Parathyroid adenoma (tissue), 2 donors: ENCODE results near the gene UXS1.

ENCODE experiments used
- H2AFZ ChIP-seq: fragments of 300-600 bp; sonication (generic); one replicate; pipeline ENCODE4 v1.7.0; 2017; ENCODE audit warnings: antibody characterized with exemption, mild to moderate bottlenecking
- H3K27ac ChIP-seq: fragments of 300-600 bp; sonication (generic); one replicate; pipeline ENCODE4 v1.7.0; 2017
- H3K27me3 ChIP-seq: fragments of 300-600 bp; sonication (generic); one replicate; pipeline ENCODE4 v1.7.0; 2017; ENCODE audit warnings: low read length; ENCODE audit not compliant: control insufficient read depth, insufficient read depth
- H3K36me3 ChIP-seq: fragments of 300-600 bp; sonication (generic); one replicate; pipeline ENCODE4 v1.7.0; 2017; ENCODE audit warnings: low read length; ENCODE audit not compliant: control insufficient read depth, insufficient read depth
- H3K4me1 ChIP-seq: fragments of 300-600 bp; sonication (generic); one replicate; pipeline ENCODE4 v1.7.0; 2017; ENCODE audit warnings: control low read depth
- H3K4me2 ChIP-seq: fragments of 300-600 bp; sonication (generic); one replicate; pipeline ENCODE4 v1.7.0; 2017; ENCODE audit warnings: low read length
- H3K4me3 ChIP-seq: fragments of 300-600 bp; sonication (generic); one replicate; pipeline ENCODE4 v1.7.0; 2017; ENCODE audit warnings: low read depth, low read length
- H3K79me2 ChIP-seq: fragments of 300-600 bp; sonication (generic); one replicate; pipeline ENCODE4 v1.7.0; 2017; ENCODE audit warnings: control low read depth
- H3K9ac ChIP-seq: fragments of 300-600 bp; sonication (generic); one replicate; pipeline ENCODE4 v1.7.0; 2017; ENCODE audit warnings: mild to moderate bottlenecking
- H3K9me3 ChIP-seq: fragments of 300-600 bp; sonication (generic); one replicate; pipeline ENCODE4 v1.7.0; 2017; ENCODE audit warnings: low read length; ENCODE audit not compliant: control insufficient read depth
- CTCF ChIP-seq: fragments of 300-600 bp; sonication (generic); IDR thresholded peaks from one replicate; pipeline ENCODE4 v1.7.0; 2017; ENCODE audit warnings: antibody characterized with exemption, mild to moderate bottlenecking
- donor health status: primary hyperparathyroidism.

Gene UXS1

GRCh38 chr2:106158131-106158530 lies 36.0 kb downstream of the UXS1 start:
- H3K79me2 ChIP-seq, result peaks cover 2% of the 10 kb centered on the region
- H3K4me3 ChIP-seq, result no peak overlapping the region
- no peak overlapping the region for H3K9ac ChIP-seq
- no peak for TF ChIP-seq CTCF
- H3K4me2 ChIP-seq, result no peak overlapping the region
- no peak overlapping the region for H3K27ac ChIP-seq
- no peaks in the 10 kb centered on the region for H3K9me3 ChIP-seq
- peaks cover 10% of the 10 kb centered on the region for H3K4me1 ChIP-seq
- H2AFZ ChIP-seq, result no peak overlapping the region
- H3K27me3 ChIP-seq, result no peaks in the 10 kb centered on the region
- no peaks in the 10 kb centered on the region for H3K36me3 ChIP-seq

- Histone ChIP-seq H3K9me3 (no peaks in the 10 kb centered on the region), H2AFZ (no peak overlapping the region)
These were observed 36.7 kb downstream of the UXS1 start for GRCh38 chr2:106157416-106157815.

GRCh38 chr2:106156305-106157296 lies 37.5 kb downstream of the UXS1 start:
- H3K4me2 ChIP-seq, result no peak overlapping the region
- H3K27me3 ChIP-seq, result no peaks in the 10 kb centered on the region
- H3K79me2 ChIP-seq, result peaks cover 2% of the 10 kb centered on the region
- H3K9me3 ChIP-seq, result no peaks in the 10 kb centered on the region
- H3K4me3 ChIP-seq, result no peak overlapping the region
- H2AFZ ChIP-seq, result no peak overlapping the region
- no peak overlapping the region for H3K27ac ChIP-seq
- H3K9ac ChIP-seq, result no peak overlapping the region
- H3K4me1 ChIP-seq, result peaks cover 3% of the 10 kb centered on the region
- TF ChIP-seq CTCF, result no peak
- H3K36me3 ChIP-seq, result no peaks in the 10 kb centered on the region

More at GRCh38 chr2:106157416-106157815, 36.7 kb downstream of the UXS1 start:
- no peak overlapping the region for H3K9ac ChIP-seq
- H3K79me2 ChIP-seq, result peaks cover 2% of the 10 kb centered on the region
- H3K4me2 ChIP-seq, result no peak overlapping the region
- TF ChIP-seq CTCF, result no peak
- H3K36me3 ChIP-seq, result no peaks in the 10 kb centered on the region
- no peak overlapping the region for H3K4me3 ChIP-seq
- H3K4me1 ChIP-seq, result peaks cover 10% of the 10 kb centered on the region
- H3K27me3 ChIP-seq, result no peaks in the 10 kb centered on the region
- no peak overlapping the region for H3K27ac ChIP-seq

GRCh38 chr2:106153781-106154180 lies 40.3 kb downstream of the UXS1 start:
- TF ChIP-seq CTCF, result no peak
- Histone ChIP-seq H3K27ac (no peak overlapping the region), H3K36me3 (no peaks in the 10 kb centered on the region)

More at GRCh38 chr2:106153781-106154180, 40.3 kb downstream of the UXS1 start:
- no peaks in the 10 kb centered on the region for H3K9me3 ChIP-seq
- H3K79me2 ChIP-seq, result peaks cover 2% of the 10 kb centered on the region
- H3K27me3 ChIP-seq, result no peaks in the 10 kb centered on the region
- H3K9ac ChIP-seq, result no peak overlapping the region
- H3K4me2 ChIP-seq, result no peak overlapping the region
- no peak overlapping the region for H2AFZ ChIP-seq
- no peak overlapping the region for H3K4me3 ChIP-seq
- no peaks in the 10 kb centered on the region for H3K4me1 ChIP-seq
